H1 (cell line): ENCODE data around the gene CYTH1. TPM values are rescaled to one million over a fixed set of nuclear protein-coding genes. Genes with fewer than 3 reads are reported as not detected.

Experiments
- BACH1 ChIP-seq: IDR thresholded peaks from 2 replicates; pipeline ENCODE4 v1.6.1; 2012; ENCODE audit warnings: low read length, improper control_type of control experiment
- SIX5 ChIP-seq: IDR thresholded peaks from 2 replicates; pipeline ENCODE4 v1.6.1; 2011; ENCODE audit warnings: mild to moderate bottlenecking, low read depth, low read length
- TBP ChIP-seq: IDR thresholded peaks from 2 replicates; pipeline ENCODE4 v1.6.1; 2011; ENCODE audit warnings: low read depth, low read length, improper control_type of control experiment
- polyA plus RNA-seq, 7 experiments: library from polyadenylated mRNA; depleted of rRNA in 3 of 7; stranded (reverse) in 5 of 7; unstranded in 2 of 7; fragments of >200 nt in 5 of 7; fragments of 200-250 nt in 2 of 7; gene quantifications; 1 replicate in 5 of 7; 2 replicates in 1 of 7; 4 replicates in 1 of 7; pipeline versions ENCODE4 v1.2.1 to v1.2.3, GENCODE V29; 2011 to 2013; ENCODE audit warnings: missing spikeins in 2 of 7, mixed read lengths in 2 of 7
- total RNA-seq: library from RNA; stranded (reverse); fragmentation: NEBNext Ultra II Directional; extraction: Animal tissue kit (Norgen Biotek cat#: 25700); gene quantifications from 2 replicates; pipeline ENCODE4 v1.2.1, GENCODE V29; 2021
- TF ChIP-seq, protein P1 (sequence below): fragments of 300-600 bp; sonication (generic); IDR thresholded peaks from 2 replicates; pipeline ENCODE4 v1.7.1; 2012; ENCODE audit warnings: low read length, moderate library complexity, mild to moderate bottlenecking, inconsistent platforms; ENCODE audit not compliant: insufficient replicate concordance
- TF ChIP-seq, protein P2 (sequence below): IDR thresholded peaks from 2 replicates; pipeline ENCODE4 v1.6.1; 2011; ENCODE audit warnings: low read depth, mild to moderate bottlenecking, low read length; ENCODE audit not compliant: insufficient read depth

Gene CYTH1
- total and polyA plus RNA-seq, 2 of the 8 experiments (the other 6 are each of a cell fraction or from before 2014, with no cell fraction given), result 12.8 to 14.8 TPM

DNA sequence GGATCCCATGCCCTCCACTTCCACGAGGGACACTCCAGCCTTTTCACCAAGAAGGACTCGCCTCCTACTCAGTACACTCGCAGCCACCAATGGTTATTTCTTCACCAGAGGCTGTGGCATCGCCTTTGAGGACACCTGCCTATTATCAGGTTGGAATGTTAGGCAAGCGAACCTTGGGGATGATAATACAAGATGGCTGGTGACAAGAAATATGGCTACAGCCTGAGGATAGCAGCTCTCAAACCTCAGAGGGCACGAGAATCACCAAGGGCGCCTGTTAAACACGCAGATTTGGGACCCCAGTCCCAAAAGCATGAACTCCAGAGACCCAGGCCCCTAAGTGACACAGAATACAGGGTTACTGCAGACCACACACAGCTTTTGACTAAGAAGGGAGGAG is 58.1 kb downstream of the CYTH1 start (continued):
- TF ChIP-seq, protein P1, sequence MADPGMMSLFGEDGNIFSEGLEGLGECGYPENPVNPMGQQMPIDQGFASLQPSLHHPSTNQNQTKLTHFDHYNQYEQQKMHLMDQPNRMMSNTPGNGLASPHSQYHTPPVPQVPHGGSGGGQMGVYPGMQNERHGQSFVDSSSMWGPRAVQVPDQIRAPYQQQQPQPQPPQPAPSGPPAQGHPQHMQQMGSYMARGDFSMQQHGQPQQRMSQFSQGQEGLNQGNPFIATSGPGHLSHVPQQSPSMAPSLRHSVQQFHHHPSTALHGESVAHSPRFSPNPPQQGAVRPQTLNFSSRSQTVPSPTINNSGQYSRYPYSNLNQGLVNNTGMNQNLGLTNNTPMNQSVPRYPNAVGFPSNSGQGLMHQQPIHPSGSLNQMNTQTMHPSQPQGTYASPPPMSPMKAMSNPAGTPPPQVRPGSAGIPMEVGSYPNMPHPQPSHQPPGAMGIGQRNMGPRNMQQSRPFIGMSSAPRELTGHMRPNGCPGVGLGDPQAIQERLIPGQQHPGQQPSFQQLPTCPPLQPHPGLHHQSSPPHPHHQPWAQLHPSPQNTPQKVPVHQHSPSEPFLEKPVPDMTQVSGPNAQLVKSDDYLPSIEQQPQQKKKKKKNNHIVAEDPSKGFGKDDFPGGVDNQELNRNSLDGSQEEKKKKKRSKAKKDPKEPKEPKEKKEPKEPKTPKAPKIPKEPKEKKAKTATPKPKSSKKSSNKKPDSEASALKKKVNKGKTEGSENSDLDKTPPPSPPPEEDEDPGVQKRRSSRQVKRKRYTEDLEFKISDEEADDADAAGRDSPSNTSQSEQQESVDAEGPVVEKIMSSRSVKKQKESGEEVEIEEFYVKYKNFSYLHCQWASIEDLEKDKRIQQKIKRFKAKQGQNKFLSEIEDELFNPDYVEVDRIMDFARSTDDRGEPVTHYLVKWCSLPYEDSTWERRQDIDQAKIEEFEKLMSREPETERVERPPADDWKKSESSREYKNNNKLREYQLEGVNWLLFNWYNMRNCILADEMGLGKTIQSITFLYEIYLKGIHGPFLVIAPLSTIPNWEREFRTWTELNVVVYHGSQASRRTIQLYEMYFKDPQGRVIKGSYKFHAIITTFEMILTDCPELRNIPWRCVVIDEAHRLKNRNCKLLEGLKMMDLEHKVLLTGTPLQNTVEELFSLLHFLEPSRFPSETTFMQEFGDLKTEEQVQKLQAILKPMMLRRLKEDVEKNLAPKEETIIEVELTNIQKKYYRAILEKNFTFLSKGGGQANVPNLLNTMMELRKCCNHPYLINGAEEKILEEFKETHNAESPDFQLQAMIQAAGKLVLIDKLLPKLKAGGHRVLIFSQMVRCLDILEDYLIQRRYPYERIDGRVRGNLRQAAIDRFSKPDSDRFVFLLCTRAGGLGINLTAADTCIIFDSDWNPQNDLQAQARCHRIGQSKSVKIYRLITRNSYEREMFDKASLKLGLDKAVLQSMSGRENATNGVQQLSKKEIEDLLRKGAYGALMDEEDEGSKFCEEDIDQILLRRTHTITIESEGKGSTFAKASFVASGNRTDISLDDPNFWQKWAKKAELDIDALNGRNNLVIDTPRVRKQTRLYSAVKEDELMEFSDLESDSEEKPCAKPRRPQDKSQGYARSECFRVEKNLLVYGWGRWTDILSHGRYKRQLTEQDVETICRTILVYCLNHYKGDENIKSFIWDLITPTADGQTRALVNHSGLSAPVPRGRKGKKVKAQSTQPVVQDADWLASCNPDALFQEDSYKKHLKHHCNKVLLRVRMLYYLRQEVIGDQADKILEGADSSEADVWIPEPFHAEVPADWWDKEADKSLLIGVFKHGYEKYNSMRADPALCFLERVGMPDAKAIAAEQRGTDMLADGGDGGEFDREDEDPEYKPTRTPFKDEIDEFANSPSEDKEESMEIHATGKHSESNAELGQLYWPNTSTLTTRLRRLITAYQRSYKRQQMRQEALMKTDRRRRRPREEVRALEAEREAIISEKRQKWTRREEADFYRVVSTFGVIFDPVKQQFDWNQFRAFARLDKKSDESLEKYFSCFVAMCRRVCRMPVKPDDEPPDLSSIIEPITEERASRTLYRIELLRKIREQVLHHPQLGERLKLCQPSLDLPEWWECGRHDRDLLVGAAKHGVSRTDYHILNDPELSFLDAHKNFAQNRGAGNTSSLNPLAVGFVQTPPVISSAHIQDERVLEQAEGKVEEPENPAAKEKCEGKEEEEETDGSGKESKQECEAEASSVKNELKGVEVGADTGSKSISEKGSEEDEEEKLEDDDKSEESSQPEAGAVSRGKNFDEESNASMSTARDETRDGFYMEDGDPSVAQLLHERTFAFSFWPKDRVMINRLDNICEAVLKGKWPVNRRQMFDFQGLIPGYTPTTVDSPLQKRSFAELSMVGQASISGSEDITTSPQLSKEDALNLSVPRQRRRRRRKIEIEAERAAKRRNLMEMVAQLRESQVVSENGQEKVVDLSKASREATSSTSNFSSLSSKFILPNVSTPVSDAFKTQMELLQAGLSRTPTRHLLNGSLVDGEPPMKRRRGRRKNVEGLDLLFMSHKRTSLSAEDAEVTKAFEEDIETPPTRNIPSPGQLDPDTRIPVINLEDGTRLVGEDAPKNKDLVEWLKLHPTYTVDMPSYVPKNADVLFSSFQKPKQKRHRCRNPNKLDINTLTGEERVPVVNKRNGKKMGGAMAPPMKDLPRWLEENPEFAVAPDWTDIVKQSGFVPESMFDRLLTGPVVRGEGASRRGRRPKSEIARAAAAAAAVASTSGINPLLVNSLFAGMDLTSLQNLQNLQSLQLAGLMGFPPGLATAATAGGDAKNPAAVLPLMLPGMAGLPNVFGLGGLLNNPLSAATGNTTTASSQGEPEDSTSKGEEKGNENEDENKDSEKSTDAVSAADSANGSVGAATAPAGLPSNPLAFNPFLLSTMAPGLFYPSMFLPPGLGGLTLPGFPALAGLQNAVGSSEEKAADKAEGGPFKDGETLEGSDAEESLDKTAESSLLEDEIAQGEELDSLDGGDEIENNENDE, result no peak
- no peak for TF ChIP-seq TBP
- TF ChIP-seq, protein P2, sequence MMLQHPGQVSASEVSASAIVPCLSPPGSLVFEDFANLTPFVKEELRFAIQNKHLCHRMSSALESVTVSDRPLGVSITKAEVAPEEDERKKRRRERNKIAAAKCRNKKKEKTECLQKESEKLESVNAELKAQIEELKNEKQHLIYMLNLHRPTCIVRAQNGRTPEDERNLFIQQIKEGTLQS, result no peak
- no peak for TF ChIP-seq SIX5
- TF ChIP-seq BACH1, result no peak
